GM04504 (cell line): ENCODE data around the gene SRD5A3.

Source experiments
- DNase-seq: peaks from one replicate; pipeline ENCODE4 v3.0.0-alpha.2; 2012; ENCODE audit warnings: low read depth

Gene SRD5A3

DNA sequence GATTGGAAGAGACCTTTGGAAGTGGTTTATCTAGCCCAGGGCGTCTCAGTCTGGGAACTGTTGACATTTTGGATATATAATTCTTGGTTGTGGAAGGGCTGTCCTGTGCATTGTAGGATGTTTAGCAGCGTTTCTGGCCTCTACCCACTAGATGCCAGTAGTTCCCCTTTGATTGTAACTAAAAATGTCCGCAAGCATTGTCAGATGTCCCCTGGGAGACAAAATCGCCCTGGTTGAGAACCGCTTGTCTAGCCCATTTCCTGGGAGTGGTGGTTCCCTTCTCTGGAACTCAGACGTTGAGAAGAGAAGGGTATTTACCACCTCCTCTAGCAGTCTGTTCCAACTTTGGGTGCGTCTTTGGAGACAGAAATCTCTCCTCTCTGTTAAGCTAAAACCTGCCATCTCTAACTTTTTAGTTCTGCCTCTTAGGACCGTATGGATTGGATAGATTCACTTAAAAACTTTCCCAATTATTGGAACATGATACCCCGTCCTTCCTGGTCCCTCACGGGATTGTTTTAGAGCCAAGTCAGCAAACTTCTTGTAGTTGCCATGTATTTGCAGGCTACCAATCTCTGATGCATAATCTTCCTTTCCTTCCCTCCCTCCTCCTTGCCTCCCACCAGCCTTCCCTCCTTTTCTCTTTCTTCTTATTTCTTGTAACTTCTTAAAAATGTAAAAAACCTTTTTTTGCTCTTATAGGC, 63.6 kb downstream of the SRD5A3 start:
- DNase-seq = no peak

DNA sequence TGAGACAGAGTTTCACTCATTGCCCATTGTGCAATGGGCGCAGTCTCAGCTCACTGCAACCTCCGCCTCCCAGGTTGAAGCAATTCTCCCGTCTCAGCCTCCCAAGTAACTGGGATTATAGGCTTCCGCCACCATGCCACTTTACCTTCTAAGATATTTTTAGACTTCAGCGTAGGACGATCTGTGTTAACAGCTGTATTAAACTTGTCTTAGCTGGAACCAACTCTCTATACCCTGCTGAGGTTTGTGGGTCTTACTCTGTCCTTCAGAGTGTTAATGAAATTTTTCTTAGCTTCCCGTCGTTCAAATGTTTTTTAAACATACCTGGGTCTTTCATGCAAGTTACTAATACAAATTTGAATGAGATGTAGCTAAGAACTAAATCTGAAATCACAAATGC, 64.4 kb downstream of the SRD5A3 start:
- DNase-seq = no peak

DNA sequence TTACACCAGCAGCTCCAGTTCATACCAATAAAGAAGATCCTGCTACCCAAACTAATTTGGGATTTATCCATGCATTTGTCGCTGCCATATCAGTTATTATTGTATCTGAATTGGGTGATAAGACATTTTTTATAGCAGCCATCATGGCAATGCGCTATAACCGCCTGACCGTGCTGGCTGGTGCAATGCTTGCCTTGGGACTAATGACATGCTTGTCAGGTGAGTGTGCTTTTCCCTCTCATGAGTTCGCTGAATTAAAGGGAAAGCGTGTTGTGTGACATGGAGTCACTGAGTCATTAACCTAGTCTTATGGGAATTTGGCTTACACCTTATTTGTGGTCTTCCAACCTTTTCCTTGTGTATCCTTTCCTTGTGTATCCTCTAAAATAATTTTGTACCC, 65.6 kb downstream of the SRD5A3 start:
- no peak for DNase-seq

DNA sequence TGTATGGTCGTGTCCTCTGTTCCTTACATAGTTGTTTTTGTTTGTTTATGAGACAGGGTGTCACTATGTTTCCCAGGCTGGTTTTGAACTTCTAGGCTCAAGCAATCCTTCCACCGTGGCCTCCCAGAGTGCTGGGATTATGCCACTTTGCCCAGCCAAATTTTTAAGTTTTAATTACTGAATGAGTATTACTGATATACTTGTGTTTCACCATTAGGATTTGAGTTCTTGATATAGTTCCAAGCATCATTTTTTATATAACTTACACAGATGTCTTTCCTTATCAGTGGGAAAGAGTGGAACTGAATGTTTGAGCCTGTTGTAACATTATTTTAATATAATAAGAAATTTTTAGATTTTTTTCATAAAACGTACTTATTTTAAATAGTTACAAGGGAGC, 70.1 kb downstream of the SRD5A3 start:
- no peak for DNase-seq
